Neural cell (in vitro differentiated cells): ENCODE measurements around the gene PPP2R2B. TPM values are rescaled to one million over a fixed set of nuclear protein-coding genes. Genes with fewer than 3 reads are reported as not detected.

Experiments used
- H2AFZ ChIP-seq: fragments of 200-600, 300-800 bp; sonication (generic), shearing (Covaris generic); 2 replicates; pipeline ENCODE4 v1.6.0; 2014; ENCODE audit warnings: low read depth, mild to moderate bottlenecking, antibody characterized with exemption, low read length, moderate library complexity
- H3F3A ChIP-seq: fragments of 200-600 bp; shearing (Covaris generic); 2 replicates; pipeline ENCODE4 v1.6.1; 2016; ENCODE audit warnings: mild to moderate bottlenecking, moderate library complexity, mixed read lengths, antibody characterized with exemption, low read length; ENCODE audit not compliant: insufficient read depth, poor library complexity, severe bottlenecking
- H3K27ac ChIP-seq: fragments of 200-600, 300-800 bp; sonication (generic), shearing (Covaris generic); 2 replicates; pipeline ENCODE4 v1.5.1; 2014; ENCODE audit warnings: mild to moderate bottlenecking, low read length, moderate library complexity
- H3K27me3 ChIP-seq: fragments of 300-800, 200-600 bp; sonication (generic), shearing (Covaris generic); 2 replicates; pipeline ENCODE4 v1.6.0; 2014; ENCODE audit warnings: mild to moderate bottlenecking, low read depth, low read length, moderate library complexity; ENCODE audit not compliant: insufficient read depth
- H3K36me3 ChIP-seq: fragments of 300-800, 200-600 bp; sonication (generic), shearing (Covaris generic); 2 replicates; pipeline ENCODE4 v1.5.1; 2014; ENCODE audit warnings: mild to moderate bottlenecking, antibody characterized with exemption, low read length, moderate library complexity; ENCODE audit not compliant: insufficient read depth
- H3K4me2 ChIP-seq: fragments of 300-800, 200-600 bp; sonication (generic), shearing (Covaris generic); 2 replicates; pipeline ENCODE4 v1.6.0; 2014; ENCODE audit warnings: mild to moderate bottlenecking, low read length
- H3K4me3 ChIP-seq: fragments of 300-800, 200-600 bp; sonication (generic), shearing (Covaris generic); 2 replicates; pipeline ENCODE4 v1.5.1; 2014; ENCODE audit warnings: mild to moderate bottlenecking, low read length, moderate library complexity
- H3K79me2 ChIP-seq: fragments of 200-600 bp; shearing (Covaris generic); replicated peaks from 2 replicates; pipeline ENCODE4 v1.6.0; 2014; ENCODE audit warnings: mild to moderate bottlenecking, low read length, moderate library complexity; ENCODE audit not compliant: insufficient read depth
- H3K9ac ChIP-seq: fragments of 300-800, 200-600 bp; sonication (generic), shearing (Covaris generic); 2 replicates; pipeline ENCODE4 v1.6.1; 2016; ENCODE audit warnings: mild to moderate bottlenecking, low read length, mixed read lengths
- H3K9me2 ChIP-seq: fragments of 200-600 bp; shearing (Covaris generic); 2 replicates; pipeline ENCODE4 v1.6.1; 2016; ENCODE audit warnings: mild to moderate bottlenecking, low read length, mixed read lengths; ENCODE audit not compliant: insufficient read depth
- H3K9me3 ChIP-seq: fragments of 200-600, 300-800 bp; sonication (generic), shearing (Covaris generic); 2 replicates; pipeline ENCODE4 v1.6.1; 2016; ENCODE audit warnings: mild to moderate bottlenecking, mixed run types, low read length, moderate library complexity, mixed read lengths
- H4K20me1 ChIP-seq: fragments of 200-600 bp; shearing (Covaris generic); 2 replicates; pipeline ENCODE4 v1.6.1; 2016; ENCODE audit warnings: mild to moderate bottlenecking, mixed run types; ENCODE audit not compliant: insufficient read depth
- EP300 ChIP-seq: fragments of 450-650 bp; conservative IDR thresholded peaks from 2 replicates; pipeline ENCODE4 v1.6.1; 2014; ENCODE audit warnings: antibody characterized with exemption, mild to moderate bottlenecking, moderate library complexity; ENCODE audit not compliant: poor library complexity, severe bottlenecking
- EZH2 ChIP-seq: fragments of 200-600, 300-800 bp; shearing (Covaris generic), sonication (generic); IDR thresholded peaks from 2 replicates; pipeline ENCODE4 v1.6.1; 2014; ENCODE audit warnings: antibody characterized with exemption, low read length, borderline replicate concordance, mild to moderate bottlenecking; ENCODE audit not compliant: insufficient read depth, poor library complexity, severe bottlenecking
- MXI1 ChIP-seq: fragments of 450-650 bp; conservative IDR thresholded peaks from 2 replicates; pipeline ENCODE4 v1.6.1; 2014; ENCODE audit warnings: antibody characterized with exemption, mild to moderate bottlenecking; ENCODE audit not compliant: poor library complexity, severe bottlenecking
- POLR2AphosphoS5 ChIP-seq: IDR thresholded peaks from 2 replicates; pipeline ENCODE4 v1.6.1; 2012
- RAD21 ChIP-seq: fragments of 450-650 bp; conservative IDR thresholded peaks from 2 replicates; pipeline ENCODE4 v1.6.1; 2014; ENCODE audit warnings: antibody characterized with exemption, mild to moderate bottlenecking, moderate library complexity
- SMC3 ChIP-seq: fragments of 450-650 bp; conservative IDR thresholded peaks from 2 replicates; pipeline ENCODE4 v1.6.1; 2014; ENCODE audit warnings: antibody characterized with exemption, mild to moderate bottlenecking, moderate library complexity; ENCODE audit not compliant: poor library complexity
- TAF1 ChIP-seq: IDR thresholded peaks from 2 replicates; pipeline ENCODE4 v1.6.1; 2012; ENCODE audit warnings: low read depth
- polyA plus RNA-seq: library from polyadenylated mRNA; depleted of rRNA; stranded (reverse); fragments of >200 nt; gene quantifications from 2 replicates; pipeline ENCODE4 v1.2.3, GENCODE V29; 2014
- TF ChIP-seq, protein P1 (sequence below): IDR thresholded peaks from 2 replicates; pipeline ENCODE4 v1.6.1; 2012; ENCODE audit warnings: borderline replicate concordance
- TF ChIP-seq, protein P2 (sequence below): fragments of 450-650 bp; IDR thresholded peaks from 2 replicates; pipeline ENCODE4 v1.5.1; 2014; ENCODE audit warnings: antibody characterized with exemption, mild to moderate bottlenecking, moderate library complexity; ENCODE audit not compliant: poor library complexity, severe bottlenecking

Gene PPP2R2B
- polyA plus RNA-seq, 1 donor from 2014 or later = 250 TPM

DNA sequence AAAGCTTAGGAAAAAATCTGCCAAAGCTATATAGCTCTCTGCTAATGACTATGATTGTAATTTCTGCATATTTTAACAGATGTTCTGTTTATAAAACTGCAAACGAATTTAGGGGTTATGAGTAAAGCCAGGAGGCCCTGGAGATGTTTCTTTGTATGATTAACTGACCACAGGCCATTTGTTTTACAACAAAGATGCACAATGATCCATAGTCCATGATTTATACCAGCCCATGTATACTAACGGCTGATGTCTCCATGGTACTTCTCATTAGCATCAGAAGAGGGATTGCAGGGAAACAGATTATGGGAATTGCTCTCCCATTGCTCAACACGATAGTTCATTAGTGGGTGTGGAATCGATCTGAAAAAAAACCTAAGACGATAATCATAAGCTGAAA, 78.9 kb downstream of the PPP2R2B start:
- Histone ChIP-seq H3K27me3 (no peaks in the 10 kb centered on the region), H2AFZ (no peak overlapping the region), H3K4me2 (no peak overlapping the region), H3K27ac (no peak overlapping the region), H3K4me3 (no peak overlapping the region), H3K9me3 (no peaks in the 10 kb centered on the region), H3K9ac (no peak overlapping the region), H3K9me2 (no peaks in the 10 kb centered on the region), H4K20me1 (no peaks in the 10 kb centered on the region), H3K79me2 (peaks cover 14% of the 10 kb centered on the region), H3K36me3 (no peaks in the 10 kb centered on the region), H3F3A (peaks cover 2% of the 10 kb centered on the region)
- no peak for TF ChIP-seq TAF1
- no peak for TF ChIP-seq RAD21
- TF ChIP-seq POLR2AphosphoS5 = no peak
- TF ChIP-seq MXI1 = no peak

DNA sequence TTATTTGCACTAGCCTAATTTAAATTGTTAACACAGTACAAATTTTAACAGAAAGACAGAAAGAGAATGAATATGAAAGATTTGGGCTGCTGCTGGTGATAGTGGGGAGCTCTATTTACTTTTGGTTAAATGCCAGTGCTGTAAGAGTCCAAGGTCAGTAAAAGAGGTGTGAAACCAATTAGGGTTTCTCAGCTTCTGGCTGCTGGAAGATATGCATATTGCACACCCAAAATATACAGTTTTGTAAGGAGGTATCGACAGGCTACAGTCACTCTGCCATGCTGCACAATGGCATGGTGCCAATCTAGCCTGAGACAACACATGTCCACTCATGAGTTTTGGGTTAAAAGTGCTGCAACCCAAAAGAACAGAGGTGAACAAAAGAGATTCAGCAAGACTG, 79.3 kb downstream of the PPP2R2B start:
- Histone ChIP-seq H2AFZ (no peak overlapping the region), H3K9me3 (no peaks in the 10 kb centered on the region), H3K79me2 (peaks cover 14% of the 10 kb centered on the region), H3K36me3 (no peaks in the 10 kb centered on the region), H3K27ac (no peak overlapping the region), H3K27me3 (no peaks in the 10 kb centered on the region), H3F3A (peaks cover 2% of the 10 kb centered on the region), H3K4me3 (no peak overlapping the region), H4K20me1 (no peaks in the 10 kb centered on the region), H3K9ac (no peak overlapping the region), H3K9me2 (no peaks in the 10 kb centered on the region), H3K4me2 (no peak overlapping the region)
- TF ChIP-seq, protein P1, sequence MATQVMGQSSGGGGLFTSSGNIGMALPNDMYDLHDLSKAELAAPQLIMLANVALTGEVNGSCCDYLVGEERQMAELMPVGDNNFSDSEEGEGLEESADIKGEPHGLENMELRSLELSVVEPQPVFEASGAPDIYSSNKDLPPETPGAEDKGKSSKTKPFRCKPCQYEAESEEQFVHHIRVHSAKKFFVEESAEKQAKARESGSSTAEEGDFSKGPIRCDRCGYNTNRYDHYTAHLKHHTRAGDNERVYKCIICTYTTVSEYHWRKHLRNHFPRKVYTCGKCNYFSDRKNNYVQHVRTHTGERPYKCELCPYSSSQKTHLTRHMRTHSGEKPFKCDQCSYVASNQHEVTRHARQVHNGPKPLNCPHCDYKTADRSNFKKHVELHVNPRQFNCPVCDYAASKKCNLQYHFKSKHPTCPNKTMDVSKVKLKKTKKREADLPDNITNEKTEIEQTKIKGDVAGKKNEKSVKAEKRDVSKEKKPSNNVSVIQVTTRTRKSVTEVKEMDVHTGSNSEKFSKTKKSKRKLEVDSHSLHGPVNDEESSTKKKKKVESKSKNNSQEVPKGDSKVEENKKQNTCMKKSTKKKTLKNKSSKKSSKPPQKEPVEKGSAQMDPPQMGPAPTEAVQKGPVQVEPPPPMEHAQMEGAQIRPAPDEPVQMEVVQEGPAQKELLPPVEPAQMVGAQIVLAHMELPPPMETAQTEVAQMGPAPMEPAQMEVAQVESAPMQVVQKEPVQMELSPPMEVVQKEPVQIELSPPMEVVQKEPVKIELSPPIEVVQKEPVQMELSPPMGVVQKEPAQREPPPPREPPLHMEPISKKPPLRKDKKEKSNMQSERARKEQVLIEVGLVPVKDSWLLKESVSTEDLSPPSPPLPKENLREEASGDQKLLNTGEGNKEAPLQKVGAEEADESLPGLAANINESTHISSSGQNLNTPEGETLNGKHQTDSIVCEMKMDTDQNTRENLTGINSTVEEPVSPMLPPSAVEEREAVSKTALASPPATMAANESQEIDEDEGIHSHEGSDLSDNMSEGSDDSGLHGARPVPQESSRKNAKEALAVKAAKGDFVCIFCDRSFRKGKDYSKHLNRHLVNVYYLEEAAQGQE = no peak

DNA sequence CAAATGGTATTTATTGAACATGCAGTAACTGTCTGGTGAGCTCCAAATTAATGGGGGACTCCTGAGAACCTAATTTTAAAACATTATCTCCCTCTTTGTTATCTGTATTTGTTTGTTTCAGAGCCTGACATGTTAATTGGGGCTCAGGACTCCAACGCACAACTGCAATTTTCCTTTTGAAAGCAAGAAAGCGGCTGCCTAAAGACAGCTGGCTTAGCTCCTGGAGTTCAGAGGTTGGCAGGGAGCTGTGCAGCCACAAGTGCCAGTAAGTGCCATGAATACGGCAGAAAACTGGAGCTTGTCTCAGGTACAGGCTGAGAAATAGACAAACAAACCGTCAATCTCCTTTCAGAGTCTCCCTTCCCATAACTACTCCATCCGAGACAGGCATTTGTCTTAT, 80.9 kb downstream of the PPP2R2B start:
- H3K27ac ChIP-seq = peak overlapping the region; percentile 6

DNA sequence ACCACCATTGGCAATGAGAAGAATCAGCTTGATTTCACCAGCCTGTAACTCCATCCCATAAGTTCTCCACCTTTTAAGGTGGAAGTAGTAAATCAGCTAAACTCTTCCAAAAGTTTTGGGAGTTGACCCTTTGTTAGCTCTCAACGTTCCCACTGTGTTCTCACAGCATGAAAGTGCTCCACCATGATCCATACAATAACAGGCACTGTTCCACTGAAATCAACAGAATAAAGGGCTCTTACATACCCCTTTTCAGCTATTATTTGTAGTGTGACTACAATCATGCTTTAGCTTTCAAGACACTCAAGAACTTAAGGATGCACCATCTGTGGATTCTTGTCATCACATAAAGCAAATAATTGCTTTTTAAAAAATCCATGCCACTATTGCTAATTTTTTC, 81.6 kb downstream of the PPP2R2B start:
- TF ChIP-seq EP300 (no peak), POLR2AphosphoS5 (no peak), EZH2 (no peak), RAD21 (no peak), TAF1 (no peak), SMC3 (no peak), MXI1 (no peak)
- TF ChIP-seq, protein P1 = no peak
- TF ChIP-seq, protein P2, sequence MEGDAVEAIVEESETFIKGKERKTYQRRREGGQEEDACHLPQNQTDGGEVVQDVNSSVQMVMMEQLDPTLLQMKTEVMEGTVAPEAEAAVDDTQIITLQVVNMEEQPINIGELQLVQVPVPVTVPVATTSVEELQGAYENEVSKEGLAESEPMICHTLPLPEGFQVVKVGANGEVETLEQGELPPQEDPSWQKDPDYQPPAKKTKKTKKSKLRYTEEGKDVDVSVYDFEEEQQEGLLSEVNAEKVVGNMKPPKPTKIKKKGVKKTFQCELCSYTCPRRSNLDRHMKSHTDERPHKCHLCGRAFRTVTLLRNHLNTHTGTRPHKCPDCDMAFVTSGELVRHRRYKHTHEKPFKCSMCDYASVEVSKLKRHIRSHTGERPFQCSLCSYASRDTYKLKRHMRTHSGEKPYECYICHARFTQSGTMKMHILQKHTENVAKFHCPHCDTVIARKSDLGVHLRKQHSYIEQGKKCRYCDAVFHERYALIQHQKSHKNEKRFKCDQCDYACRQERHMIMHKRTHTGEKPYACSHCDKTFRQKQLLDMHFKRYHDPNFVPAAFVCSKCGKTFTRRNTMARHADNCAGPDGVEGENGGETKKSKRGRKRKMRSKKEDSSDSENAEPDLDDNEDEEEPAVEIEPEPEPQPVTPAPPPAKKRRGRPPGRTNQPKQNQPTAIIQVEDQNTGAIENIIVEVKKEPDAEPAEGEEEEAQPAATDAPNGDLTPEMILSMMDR = no peak
- no peak overlapping the region for H3K27ac ChIP-seq
- H3K9me3 ChIP-seq = no peaks in the 10 kb centered on the region

More for the DNA sequence above, 80.9 kb downstream of the PPP2R2B start:
- peaks cover 20% of the 10 kb centered on the region for H3K79me2 ChIP-seq
- H3K9me2 ChIP-seq = no peaks in the 10 kb centered on the region
- no peaks in the 10 kb centered on the region for H3K9me3 ChIP-seq
- H3F3A ChIP-seq = peaks cover 2% of the 10 kb centered on the region
- no peak overlapping the region for H3K4me2 ChIP-seq
- no peak overlapping the region for H2AFZ ChIP-seq
- H3K36me3 ChIP-seq = no peaks in the 10 kb centered on the region
- TF ChIP-seq EP300 = peak; percentile 34
- no peak for TF ChIP-seq POLR2AphosphoS5
- H3K27me3 ChIP-seq = no peaks in the 10 kb centered on the region
- no peak overlapping the region for H3K9ac ChIP-seq
- H3K4me3 ChIP-seq = peak overlapping the region; percentile 39
- no peaks in the 10 kb centered on the region for H4K20me1 ChIP-seq

More for the DNA sequence above, 81.6 kb downstream of the PPP2R2B start:
- Histone ChIP-seq H3F3A (peaks cover 2% of the 10 kb centered on the region), H3K9ac (no peak overlapping the region), H3K4me3 (peak overlapping the region; percentile 39), H3K36me3 (no peaks in the 10 kb centered on the region), H2AFZ (no peak overlapping the region), H4K20me1 (no peaks in the 10 kb centered on the region), H3K27me3 (no peaks in the 10 kb centered on the region), H3K9me2 (no peaks in the 10 kb centered on the region), H3K79me2 (peaks cover 20% of the 10 kb centered on the region), H3K4me2 (no peak overlapping the region)
